ENCODE data around the gene SLC45A3.

Gene SLC45A3

DNA sequence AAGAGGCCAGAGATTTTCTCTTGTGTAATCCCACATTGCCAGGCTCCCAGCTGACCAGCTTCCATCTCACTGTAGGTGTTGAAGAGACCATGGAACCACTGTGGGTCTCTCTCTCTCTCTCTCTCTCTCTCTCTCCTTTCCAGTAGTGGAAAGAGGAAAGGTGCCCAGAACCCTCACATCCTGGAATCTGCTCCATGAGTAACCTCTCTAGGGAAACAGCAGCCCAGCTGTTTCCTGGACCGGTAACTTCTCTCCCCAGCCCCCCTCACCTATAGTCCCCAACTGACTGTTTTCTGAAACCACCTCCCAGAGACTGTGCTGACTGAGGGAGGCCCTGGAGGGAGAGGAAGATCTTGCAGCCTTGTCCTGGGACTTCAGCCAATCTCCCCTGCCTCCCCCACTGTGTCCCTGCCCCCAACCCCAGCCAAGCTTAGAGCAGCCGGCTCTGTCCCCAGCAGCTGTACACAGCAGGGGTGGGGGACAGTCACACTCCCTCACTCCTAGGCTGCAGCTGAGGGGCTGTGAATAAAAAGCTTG lies 20.6 kb upstream of the SLC45A3 start:
- DNase-seq (ENCODE audit: low read depth), result no peak

DNA sequence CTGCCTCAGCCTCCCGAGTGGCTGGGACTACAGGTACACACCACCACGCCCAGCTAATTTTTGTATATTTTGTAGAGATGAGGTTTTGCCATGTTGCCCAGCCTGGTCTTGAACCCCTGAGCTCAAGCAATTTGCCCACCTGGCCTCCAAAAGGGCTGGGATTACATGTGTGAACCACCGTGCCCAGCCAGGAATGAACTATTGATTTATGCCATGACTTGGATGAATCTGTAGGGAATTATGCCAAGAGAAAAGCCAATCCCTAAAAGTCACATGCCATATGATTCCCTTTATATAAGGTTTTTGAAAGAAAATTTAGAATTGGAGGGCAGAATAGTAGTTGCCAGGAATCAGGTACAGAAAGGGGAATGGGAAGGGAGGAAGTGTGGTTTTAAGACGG lies 19.1 kb upstream of the SLC45A3 start:
- DNase-seq (ENCODE audit: low read depth), result no peak

DNA sequence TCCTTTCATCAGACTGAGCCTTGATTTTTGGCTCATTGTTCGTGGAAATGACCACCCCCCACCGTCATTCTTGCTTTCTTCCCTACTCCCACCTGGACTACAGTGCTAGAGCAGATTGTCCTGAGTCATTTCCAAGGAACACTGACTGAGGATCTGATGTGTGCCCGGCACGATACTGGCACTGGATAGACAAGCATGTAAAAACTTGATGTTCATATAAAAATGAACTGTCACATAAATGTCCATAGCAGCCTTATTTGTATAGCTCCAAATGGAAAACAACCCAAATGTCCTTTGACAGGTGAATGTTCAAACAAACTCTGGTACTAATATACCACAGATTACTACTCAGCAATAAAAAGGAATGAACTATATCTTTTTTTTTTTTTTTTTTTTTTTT lies 18.6 kb upstream of the SLC45A3 start:
- DNase-seq (ENCODE audit: low read depth), result no peak

DNA sequence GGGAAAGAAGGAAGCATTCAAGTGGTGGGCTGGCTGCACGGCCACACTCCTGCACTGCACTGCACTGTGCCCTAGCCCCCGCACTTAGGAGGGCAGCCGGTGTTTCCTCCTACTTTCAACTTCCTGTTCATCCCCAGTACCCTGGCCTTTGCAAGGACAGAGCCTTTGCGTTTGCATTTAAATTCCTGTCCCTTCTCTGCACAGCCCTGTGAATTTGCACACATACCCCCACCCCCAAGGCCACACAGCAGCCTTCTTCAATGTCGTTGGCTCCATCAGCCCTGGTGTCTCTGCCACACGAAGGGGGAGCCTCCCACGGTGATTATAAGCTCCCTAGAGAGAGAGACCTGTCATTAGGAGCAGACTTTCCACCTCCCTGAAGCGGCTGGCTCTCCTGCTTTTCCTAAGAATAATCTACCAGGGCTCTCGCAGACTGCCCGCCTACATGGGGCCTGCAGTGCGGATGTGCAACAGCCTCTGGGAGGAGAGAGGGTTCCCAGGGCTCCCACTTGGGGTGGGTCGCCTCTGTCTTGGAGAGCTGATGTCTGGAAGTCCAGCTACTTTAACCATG lies 13.2 kb upstream of the SLC45A3 start:
- no peak for DNase-seq (ENCODE audit: low read depth)

DNA sequence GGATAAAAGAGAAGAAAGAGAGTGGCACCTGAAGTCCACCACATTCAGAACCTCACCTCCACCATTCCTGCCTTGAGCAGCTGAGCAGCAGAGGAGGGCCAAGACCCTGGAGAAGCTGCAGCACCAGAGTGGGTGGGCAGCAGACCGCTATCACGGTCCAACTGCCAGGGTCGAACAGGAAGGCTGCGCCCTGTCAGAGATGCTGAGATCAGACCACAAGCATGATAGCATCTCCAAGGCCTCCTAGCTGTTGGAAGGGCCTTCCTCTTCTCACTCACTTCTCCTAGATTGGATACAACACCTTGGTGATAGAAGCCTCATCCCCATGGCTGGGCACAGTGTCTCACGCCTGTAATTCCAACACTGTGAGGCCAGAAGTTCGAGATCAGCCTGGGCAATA lies 12.1 kb upstream of the SLC45A3 start:
- DNase-seq (ENCODE audit: low read depth), result no peak

DNA sequence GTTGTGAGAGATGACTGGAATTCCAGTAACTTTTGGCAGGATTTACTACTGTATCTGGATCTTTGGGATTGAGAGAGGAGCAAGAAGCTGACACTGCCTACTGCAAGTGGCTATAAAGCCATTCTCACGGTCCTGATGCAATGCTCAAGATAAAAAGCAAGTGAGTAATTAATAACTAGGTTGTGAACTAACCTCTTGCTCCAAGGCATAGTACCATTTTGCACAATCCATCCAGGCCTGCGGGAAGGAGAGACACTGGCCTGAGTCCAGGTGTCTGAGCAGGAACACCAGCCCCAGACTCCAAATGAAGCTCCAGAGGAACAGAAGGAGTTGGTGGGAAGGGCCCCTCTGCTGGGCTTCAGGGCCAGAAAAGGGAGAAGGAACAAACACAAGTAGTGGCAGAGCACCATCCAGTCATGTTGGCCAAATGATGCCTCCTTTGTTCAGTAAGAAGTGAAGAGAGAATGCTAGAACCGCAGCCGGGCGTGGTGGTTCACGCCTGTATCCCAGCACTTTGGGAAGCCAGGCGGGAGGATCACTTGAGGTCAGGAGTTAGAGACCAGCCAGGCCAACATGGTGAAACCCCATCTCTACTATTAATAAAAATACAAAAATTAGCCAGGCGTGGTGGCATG lies 9.9 kb upstream of the SLC45A3 start:
- no peak for DNase-seq (ENCODE audit: low read depth)

DNA sequence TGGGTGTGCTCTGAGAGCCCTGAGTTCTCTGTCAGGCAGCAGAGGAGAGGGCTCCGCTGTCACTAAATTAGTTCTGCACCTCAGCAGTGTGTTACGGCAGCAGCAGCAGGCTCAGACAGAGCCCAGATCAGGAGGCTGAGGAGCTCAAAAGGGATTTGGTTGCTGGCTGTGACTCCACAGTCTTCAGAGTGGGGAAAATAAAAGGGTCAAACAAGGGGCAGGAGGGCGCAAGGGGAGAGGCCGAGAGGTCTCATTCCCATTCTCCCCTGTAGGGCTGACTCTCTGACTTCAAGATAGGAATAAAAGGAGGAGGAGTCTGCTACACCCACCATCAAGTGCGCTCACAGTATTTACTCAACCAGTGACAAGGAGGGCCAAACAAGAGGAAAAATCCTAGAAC lies 9.2 kb upstream of the SLC45A3 start:
- no peak for DNase-seq (ENCODE audit: low read depth)

DNA sequence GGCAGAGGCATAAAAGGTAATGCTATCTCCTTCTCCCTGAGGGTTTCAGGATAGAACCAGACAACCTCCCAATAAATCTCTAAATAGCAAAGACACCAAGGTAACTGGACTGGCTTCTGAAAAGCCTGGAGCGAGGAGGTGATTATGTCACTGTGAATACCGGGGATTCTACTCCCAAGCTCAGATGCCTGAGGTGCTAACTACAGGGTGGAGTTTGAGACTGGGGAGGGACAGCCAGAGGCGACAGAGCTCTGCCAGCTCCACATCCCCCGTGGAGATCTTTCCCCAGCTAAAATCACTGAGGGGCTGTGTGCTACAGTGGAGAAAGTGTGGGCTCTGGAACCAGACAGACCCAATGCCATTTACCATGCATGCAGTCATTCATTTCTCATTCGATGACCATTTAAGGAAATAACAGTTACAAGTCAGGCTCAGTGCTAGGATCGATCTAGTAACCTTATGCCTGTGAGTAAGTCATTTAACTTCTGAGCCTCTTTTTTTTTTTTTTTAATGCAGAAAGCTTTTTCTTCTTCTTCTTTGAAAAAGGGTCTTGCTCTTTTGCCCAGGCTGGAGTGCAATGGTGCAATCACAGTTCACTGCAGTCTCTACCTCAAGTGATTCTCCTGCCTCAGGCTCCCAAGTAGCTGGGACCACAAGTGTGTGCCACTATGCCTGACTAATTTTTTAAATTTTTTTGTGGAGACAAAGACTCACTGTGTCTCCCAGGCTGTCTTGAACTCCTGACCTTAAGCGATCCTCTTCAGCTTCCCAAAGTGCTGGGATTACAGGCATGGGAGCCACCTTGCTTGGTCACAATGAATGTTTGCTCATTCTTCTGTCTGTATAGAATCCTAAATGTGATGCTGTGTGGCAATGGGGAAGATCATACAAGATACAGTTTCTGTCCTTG lies 8.1 kb upstream of the SLC45A3 start:
- DNase-seq (ENCODE audit: low read depth), result no peak

DNA sequence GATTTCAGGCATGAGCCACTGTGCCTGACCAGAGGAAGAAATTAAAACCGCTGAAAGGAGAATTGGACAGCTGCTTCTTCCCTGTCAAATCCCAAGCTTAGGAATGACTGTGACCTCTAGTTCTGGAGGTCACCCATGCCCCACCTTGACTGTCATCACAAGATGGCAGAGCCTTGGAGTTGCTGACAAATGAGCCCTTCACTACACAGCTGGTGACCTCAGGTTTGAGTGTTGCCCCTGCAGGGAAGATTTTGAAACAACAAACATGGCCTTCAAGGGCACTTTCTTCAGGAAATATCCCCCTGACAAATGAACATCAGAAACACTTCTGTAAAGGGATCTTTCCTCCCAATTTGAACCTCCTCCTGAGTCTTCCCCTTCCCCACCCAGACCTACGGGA lies 6.9 kb upstream of the SLC45A3 start:
- DNase-seq (ENCODE audit: low read depth), result no peak

DNA sequence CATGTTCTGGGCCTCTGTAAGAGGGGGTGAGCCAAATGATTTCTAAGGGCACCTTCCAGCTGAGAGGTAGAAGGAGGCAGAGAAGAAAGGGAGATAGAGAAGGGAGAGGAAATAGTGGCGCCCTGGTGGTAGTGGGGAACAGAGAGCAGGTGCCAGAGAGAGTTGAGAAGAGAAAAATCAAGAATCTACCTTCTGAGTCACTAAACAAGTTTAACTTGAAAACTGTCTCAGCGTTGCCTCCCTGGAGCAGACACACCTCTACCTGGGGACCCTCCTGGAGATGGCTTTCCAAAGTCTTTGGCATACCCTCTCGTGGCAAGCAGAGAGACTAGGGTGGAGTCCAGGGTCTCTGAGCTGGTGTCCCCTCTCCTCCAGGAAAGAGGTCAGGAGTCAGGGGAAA lies 1.1 kb upstream of the SLC45A3 start:
- DNase-seq (ENCODE audit: low read depth), result no peak

DNA sequence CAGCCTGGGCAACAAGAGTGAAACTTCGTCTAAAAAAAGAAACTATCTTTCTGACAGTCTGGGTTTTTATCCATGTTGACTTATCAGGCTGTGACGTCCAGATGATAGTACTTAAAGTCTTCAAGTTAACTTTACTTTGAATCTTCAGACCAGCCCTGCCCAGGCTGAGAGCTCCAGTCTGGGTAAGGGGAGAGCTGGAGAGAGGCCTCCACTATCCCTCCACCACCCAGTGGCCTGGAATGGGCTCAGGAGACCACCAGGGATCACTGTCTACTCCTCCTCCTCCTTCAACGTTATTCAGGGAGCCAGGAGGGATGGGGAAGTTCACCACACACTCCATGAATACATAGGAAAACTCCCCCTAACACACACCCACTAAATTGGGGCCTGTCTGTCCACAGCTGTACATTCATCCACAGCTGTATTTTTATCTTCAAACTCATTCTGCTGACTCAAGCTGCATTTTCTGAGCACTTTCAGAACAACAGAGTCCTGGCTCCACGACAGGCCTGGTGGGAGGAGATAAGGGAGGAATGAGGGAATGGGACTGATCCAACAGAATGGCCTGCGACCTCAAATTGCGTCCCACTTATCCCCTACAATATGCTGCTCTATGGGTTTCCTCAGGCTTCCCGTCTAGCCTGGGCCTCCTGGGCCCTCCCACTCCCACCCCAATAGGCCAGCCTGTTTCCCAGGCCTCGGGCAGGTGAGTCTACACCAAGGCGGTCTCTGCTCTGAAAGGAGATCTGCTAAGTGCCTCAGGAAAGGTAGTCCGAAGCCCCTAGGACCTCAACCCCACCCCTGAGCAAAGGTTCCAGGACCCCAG lies 1.8 kb downstream of the SLC45A3 start:
- DNase-seq (ENCODE audit: low read depth), result no peak

DNA sequence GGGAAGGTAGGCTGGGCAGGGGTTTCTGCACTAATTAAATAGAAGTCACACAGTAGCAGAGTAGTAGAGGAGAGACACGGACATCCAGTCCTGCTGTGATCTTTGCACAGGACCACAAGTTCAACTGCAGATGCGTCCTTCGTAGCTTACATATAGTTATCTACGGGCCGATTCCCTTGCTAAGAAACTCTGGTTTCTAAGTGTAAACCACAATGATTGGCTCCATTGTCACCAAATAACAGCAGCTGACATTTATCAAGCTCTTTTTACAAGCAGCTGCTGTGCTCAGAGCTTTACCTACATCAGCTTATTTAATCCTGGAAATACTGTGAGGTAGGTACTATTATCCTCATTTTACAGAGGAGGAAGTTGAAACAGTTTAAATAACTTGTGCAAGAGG lies 3.1 kb downstream of the SLC45A3 start:
- no peak for DNase-seq (ENCODE audit: low read depth)

DNA sequence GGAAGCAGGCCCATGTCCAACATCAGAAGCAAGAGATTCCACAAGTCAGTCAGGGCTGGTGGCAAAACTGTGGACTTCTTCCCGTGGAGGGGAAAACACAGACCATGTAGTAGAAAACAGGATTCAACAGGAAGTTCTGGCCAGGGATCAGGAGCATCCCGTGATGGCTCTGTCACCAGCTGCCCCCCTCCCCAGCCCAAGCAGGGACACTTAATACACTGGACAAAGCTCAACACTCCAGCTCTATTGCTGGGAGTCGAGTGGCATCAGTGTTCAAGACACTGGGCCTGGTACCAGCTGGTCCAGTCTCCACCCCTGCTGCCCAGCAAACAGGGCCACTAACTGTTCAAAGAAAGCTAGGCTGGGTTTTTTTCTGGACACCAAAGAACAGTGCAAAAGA lies 3.7 kb downstream of the SLC45A3 start:
- DNase-seq (ENCODE audit: low read depth), result no peak

DNA sequence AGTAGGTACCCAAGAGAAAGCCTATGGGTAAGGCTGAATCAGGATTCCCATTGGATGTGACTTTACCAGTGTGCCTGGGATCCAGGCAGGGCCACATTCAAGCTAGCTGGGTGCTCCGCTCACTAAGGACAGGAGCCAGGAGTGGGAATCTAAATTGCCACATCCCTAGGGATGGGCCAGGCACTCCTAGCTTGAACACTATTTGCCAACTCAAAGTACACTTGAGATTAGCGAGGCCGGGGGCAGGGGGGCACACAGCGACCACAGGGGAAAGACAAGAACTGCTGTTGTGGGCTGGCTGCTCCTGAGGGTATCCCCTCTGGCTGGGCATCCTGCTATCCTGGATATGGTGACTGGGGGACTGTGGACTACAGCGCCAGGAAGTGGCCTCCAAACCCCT lies 4.3 kb downstream of the SLC45A3 start:
- DNase-seq (ENCODE audit: low read depth), result no peak

DNA sequence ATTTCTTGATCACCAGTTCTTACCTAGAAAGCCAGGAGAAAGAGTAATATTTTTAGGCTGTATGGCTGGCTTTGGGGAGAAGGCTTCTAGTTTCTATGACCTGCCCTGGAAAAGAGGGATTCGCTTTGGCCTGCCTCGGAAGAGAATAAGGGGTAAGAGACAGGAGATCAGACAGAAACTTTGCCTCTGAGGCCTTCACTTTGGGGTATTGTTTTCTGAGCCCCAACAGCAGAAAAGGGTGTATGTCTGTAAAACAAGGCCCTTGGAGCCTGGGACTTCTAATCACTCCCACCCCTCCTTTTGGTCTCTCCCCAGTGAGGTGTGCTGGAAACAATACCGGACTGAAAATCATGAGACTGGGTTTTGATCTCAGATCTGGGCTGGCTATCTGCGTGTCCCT lies 5.1 kb downstream of the SLC45A3 start:
- DNase-seq (ENCODE audit: low read depth), result no peak

DNA sequence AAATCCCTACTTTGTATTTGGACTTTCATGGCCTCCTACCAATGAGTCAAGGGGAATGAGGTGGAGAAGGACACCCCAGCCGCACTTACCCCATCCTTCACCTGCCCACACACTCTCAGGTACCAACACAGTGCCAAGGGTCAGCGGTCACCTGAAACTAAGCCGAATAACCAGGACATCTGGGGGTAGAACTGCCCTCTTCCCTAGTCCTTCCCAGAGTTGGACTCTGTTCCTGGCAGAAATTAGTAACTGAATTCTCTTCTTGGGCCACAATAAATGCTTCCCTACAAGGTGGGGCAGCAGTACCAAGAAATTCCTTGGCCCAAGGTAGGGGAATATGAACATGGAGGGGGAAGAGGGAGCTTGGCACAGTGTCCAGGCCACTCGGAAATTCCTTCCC lies 7.3 kb downstream of the SLC45A3 start:
- DNase-seq (ENCODE audit: low read depth), result no peak

DNA sequence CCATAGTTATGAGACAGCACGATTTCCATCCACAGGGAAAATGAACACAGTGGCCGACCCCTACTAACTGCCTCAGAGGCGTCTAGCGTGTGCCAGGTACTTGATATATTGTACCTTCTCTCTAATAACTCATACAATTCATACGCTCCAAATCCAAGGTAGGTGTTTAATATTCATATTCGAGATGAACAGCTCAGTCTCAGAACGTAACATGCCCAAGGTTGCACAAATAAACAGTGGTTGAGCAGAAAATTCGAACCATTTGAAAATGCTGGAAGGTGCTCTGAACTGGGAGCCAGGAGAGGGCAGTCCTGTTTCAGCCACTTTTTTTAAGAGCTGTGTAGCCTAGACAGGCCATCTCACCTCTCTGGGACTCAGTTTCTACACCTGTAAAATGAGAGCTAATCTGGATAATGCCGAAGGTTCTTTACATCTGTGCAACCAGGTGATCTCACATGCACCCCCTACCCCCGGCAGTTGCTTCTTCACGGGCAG lies 7.9 kb downstream of the SLC45A3 start:
- no peak for DNase-seq (ENCODE audit: low read depth)

DNA sequence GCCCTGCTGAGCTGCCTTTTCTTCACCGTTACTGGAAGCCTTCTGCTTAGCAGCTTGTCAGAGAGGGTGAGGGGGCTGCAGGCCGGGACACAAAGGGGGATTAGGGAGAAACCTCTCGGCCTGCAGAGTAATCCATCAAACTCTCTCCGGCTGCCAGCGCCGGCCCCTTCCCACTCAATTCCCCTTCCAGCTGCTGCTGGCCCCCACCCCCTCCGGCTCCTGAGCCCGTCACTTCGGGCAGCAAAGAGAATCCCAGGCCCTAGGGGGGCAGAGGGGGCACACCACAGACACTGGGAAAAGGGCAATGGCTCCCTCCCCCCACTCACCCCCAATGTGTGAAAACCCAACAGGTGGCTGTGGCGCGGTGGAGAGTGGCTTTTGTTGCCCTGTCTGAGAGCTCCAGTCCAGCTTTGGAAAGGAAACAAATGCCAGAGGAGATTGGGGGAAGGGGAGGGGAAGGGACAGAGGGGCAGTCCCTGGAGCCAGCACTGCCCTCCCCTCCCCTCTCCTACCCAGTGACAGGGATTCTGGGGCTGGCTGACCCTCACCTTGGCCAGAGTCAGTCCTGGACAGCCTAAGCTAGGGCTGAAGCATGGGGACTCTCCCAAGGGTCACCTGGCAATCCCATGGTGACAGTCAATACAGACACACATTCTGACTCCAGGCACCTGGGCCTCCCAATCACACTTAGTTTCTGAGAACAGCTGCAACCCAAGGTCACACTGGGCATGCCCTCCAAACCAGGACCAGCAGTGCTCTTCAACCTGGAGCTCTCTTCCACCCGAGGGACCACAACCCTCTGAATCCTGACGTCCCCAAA lies 9.5 kb downstream of the SLC45A3 start:
- no peak for DNase-seq (ENCODE audit: low read depth)

DNA sequence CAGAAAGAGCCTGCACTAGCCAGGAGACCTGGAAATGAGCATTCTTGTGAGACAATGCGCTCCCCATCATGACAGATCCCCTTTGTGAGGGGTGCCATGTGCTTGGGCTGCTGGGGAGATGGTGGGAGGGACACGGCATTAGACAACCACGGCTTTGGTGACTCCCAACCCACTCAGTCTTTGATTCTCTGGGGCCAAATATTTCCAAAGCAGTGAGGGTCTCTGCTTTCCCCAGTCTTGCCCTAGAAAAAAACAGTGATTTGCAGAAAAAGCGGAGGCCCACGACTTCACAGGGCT lies 10.2 kb downstream of the SLC45A3 start:
- no peak for DNase-seq (ENCODE audit: low read depth)

DNA sequence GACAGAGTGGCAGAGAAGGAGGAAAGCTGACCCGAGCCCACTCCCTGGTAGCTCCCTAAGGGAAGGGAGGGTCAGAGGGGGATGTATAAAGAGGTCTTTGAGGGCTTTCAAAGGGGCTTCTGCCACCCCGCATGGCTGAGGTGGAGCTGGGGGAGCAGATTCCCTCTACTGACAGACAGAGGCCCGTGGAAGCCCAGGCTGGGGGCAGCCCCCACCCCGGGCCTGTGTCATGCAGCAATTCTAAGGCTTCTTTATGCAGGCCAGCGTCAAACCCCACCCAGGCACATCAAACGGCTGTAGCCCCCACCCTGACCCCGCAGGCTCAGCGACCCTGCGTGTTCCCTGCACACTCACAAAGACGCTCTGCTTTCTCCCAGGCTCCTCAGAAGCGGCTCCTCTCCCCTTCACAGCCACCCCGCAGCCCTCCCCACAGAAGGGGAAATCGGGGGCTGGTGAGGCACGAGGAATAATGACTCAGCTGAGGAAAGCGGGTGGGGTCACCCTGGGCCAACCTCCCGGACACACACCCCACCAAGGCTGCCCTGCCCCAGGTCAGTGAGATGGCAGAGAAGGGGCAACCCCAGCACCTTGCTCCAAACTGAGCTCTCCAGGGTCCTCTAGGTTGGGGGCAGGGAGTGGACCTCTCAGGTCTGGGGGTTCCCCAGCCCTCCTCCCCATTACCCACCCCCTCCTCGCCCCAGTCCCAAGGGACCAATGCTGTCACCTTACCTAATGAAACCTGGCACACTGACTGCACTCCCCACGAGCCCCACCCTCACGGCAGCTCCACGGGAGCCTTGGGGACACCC lies 10.8 kb downstream of the SLC45A3 start:
- no peak for DNase-seq (ENCODE audit: low read depth)

DNA sequence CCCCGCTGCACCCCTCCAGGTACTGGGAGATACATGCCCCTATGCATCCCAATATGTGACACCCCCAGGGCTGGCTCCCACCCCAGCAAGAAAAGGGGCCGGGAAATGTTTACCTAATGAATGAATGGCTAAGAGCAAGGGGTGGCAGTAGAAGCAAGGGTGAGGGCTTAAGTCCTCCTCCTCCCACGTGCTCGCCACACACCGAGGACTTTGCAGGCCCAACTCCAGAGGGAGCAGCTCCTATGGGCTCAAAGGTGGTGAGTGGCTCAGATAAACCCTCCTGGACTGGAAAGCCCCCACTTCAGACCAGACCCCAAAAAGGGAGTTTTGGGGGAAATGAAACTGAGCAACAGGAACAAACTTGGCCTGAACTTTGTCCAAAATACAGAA lies 11.4 kb downstream of the SLC45A3 start:
- DNase-seq (ENCODE audit: low read depth), result no peak
